ENCODE data around the gene CD99L2. TPM values are rescaled to one million over a fixed set of nuclear protein-coding genes. Genes with fewer than 3 reads are reported as not detected.
"Not testable (repeated sequence)": the region's sequence is repeated elsewhere in the genome, so short reads cannot be mapped to it uniquely, and the experiment has no call there.

Gene CD99L2
- total RNA-seq, 2 donors from 2014 or later, result 75.6 to 83.8 TPM

DNA sequence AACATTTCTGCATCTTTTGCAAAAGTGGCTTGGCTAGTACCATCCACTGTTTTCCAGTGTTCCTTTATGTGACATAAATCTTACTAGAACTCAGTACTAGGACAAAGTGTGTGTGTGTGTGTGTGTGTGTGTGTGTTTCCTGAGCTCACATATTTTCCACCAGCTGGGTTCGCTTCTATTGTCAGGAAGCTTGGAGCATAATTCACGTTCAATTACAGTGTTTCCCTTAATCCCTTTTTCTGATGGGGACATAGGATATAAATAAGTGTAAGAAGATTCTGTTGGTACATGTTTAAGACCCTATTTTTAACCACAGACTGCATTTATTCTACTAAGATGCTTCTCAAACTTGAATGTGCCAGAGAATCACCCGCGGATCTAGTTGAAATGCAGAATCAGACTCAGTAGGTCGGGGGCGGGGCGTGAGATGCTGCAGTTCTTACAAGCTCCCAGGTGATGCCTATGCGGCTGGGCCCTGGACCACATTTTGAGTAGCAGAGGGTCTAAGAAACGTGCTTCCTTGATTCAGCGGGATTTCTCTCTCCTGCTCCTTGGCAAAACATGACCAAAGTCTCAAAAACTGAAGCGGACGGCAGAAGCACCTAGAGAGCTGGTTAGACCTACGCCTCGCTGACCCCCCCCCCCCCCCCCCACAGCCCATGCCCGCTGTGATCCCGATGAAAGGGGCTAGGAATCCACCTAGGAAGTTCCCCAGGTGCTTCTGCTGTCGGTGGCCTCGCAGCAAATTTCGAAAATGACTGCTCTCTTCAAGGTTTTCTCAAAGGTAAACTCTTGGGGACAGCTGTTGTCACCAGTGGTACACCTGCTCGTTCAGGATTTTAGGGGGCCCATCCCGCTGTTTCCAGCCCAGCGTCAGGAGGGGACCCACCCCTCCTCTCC is 797 bp downstream of the CD99L2 start:
- TF ChIP-seq, protein P1, sequence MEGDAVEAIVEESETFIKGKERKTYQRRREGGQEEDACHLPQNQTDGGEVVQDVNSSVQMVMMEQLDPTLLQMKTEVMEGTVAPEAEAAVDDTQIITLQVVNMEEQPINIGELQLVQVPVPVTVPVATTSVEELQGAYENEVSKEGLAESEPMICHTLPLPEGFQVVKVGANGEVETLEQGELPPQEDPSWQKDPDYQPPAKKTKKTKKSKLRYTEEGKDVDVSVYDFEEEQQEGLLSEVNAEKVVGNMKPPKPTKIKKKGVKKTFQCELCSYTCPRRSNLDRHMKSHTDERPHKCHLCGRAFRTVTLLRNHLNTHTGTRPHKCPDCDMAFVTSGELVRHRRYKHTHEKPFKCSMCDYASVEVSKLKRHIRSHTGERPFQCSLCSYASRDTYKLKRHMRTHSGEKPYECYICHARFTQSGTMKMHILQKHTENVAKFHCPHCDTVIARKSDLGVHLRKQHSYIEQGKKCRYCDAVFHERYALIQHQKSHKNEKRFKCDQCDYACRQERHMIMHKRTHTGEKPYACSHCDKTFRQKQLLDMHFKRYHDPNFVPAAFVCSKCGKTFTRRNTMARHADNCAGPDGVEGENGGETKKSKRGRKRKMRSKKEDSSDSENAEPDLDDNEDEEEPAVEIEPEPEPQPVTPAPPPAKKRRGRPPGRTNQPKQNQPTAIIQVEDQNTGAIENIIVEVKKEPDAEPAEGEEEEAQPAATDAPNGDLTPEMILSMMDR (IDR thresholded peaks at IDR 0.05), result no peak
- Histone ChIP-seq H3K4me3 (peak overlapping the region; percentile 83), H3K4me1 (ENCODE audit: control insufficient read depth in 1 of 2, low read depth in 2 of 2) (no peaks in the 10 kb centered on the region), H3K27ac (peak overlapping the region in 1 of 2 donors; percentile 53), H3K36me3 (no peaks in the 10 kb centered on the region), H3K27me3 (replicated peaks; ENCODE audit: insufficient read depth) (no peaks in the 10 kb centered on the region), H3K9me3 (no peaks in the 10 kb centered on the region)
- ATAC-seq (ENCODE audit: insufficient number of reproducible peaks, low FRiP score, low read depth) (no peak), DNase-seq (ENCODE audit: low spot score) (no peak)

DNA sequence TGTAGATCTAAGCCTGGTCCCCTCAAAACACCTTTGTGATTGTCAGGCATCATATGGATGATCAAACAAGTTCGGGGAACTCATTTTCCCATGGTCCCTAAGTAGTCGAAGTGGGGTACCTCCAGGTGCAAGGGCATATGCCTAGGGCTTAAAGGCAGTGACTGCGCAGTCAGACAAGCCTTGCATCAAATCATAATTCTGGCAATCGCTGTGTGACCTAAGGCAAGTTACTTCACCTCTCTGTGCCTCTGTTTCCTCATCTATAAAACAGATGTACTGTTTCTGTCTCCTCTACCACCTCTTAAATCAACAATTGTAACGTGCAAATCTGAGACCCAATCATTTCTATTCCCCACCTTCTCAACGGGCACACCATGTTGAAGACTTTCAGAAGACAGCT is 1.8 kb downstream of the CD99L2 start:
- Histone ChIP-seq H3K4me3 (no peak overlapping the region), H3K4me1 (ENCODE audit: control insufficient read depth in 1 of 2, low read depth in 2 of 2) (no peaks in the 10 kb centered on the region), H3K27me3 (replicated peaks; ENCODE audit: insufficient read depth) (no peaks in the 10 kb centered on the region), H3K36me3 (no peaks in the 10 kb centered on the region), H3K9me3 (no peaks in the 10 kb centered on the region), H3K27ac (no peak overlapping the region)
- TF ChIP-seq, protein P1 (IDR thresholded peaks at IDR 0.05), result no peak
- DNase-seq (ENCODE audit: low spot score), result no peak
- ATAC-seq (ENCODE audit: insufficient number of reproducible peaks, low FRiP score, low read depth), result no peak

DNA sequence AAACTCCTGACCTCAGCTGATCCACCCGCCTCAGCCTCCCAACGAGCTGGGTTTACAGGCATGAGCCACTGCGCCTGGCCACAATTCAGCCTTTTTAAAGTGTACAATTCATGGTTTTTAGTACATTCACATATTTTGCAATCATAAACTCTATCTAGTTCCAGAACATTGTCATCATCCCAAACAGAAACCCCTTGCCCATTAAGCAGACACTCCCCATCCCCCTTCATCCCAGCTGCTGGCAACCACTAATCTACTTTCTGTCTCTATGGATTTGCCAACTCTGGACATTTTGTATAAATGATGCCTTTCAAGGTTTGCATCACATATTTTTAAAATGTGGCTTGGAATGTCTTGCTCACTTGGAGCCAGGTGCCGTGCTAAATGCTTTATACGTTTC is 4.5 kb downstream of the CD99L2 start:
- no peak for ATAC-seq (ENCODE audit: insufficient number of reproducible peaks, low FRiP score, low read depth)

DNA sequence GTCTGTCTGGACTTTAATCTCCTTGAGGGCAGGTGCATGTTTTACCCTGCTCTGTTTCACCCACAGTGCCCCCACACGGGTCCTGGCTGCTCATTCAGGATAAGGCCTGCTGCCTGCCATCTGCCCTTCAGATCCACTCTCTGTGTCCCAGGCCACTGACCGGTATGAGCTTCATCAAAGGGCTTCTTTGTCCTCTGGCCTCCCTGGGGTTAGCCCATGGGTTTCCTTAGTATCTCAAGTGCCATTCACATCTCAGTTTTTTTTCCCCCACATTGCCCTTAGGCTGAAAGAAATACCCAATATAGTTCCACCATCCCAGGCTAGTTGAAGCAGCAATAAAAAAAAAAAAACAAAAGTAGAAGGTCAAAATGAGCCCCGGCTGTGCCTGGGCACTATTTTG is 9.3 kb downstream of the CD99L2 start:
- no peak overlapping the region for H3K27ac ChIP-seq
- ATAC-seq (ENCODE audit: insufficient number of reproducible peaks, low FRiP score, low read depth), result no peak
- TF ChIP-seq, protein P1 (IDR thresholded peaks at IDR 0.05), result no peak

More for the DNA sequence above, 4.5 kb downstream of the CD99L2 start:
- TF ChIP-seq, protein P1 (IDR thresholded peaks at IDR 0.05), result no peak
- H3K9me3 ChIP-seq, result no peaks in the 10 kb centered on the region
- H3K4me3 ChIP-seq, result no peak overlapping the region
- DNase-seq (ENCODE audit: low spot score), result no peak
- no peaks in the 10 kb centered on the region for H3K27me3 ChIP-seq (replicated peaks; ENCODE audit: insufficient read depth)
- H3K27ac ChIP-seq, result no peak overlapping the region
- H3K36me3 ChIP-seq, result no peaks in the 10 kb centered on the region
- no peaks in the 10 kb centered on the region for H3K4me1 ChIP-seq (ENCODE audit: control insufficient read depth in 1 of 2, low read depth in 2 of 2)

DNA sequence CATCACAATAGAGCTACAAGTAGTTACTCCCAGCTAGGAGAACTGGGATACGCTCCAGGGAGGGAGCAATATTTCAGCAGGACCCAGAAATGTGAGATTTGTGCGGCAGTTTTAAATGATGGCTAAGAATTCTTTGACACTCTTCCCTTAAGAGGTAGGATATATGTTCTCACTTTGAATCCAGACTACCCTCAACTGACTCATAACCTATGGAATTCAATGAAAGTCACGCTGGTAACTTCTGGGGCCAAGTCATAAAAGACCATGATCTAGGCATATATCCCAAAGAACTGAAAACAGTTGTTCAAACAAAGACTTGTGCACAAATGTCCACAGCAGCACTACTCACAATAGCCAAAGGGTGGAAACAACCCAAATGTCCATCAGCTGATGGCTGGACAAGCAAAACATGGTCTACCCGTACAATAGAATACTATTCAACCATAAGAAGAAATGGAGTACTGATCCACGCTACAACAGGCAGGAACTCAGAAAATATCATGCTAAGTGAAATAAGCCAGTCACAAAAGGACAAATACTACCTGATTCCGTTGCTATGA is 10.5 kb downstream of the CD99L2 start:
- H3K27me3 ChIP-seq (replicated peaks; ENCODE audit: insufficient read depth), result no peaks in the 10 kb centered on the region
- ATAC-seq (ENCODE audit: insufficient number of reproducible peaks, low FRiP score, low read depth) (no peak), DNase-seq (ENCODE audit: low spot score) (no peak)
- TF ChIP-seq, protein P1 (IDR thresholded peaks at IDR 0.05), result no peak
- no peak overlapping the region for H3K4me3 ChIP-seq
- H3K27ac ChIP-seq, result no peak overlapping the region
- H3K9me3 ChIP-seq, result no peaks in the 10 kb centered on the region
- no peaks in the 10 kb centered on the region for H3K4me1 ChIP-seq (ENCODE audit: control insufficient read depth in 1 of 2, low read depth in 2 of 2)
- no peaks in the 10 kb centered on the region for H3K36me3 ChIP-seq

More for the DNA sequence above, 9.3 kb downstream of the CD99L2 start:
- no peaks in the 10 kb centered on the region for H3K36me3 ChIP-seq
- H3K4me1 ChIP-seq (ENCODE audit: control insufficient read depth in 1 of 2, low read depth in 2 of 2), result no peaks in the 10 kb centered on the region
- DNase-seq (ENCODE audit: low spot score), result no peak
- H3K27me3 ChIP-seq (replicated peaks; ENCODE audit: insufficient read depth), result no peaks in the 10 kb centered on the region
- no peak overlapping the region for H3K4me3 ChIP-seq
- no peaks in the 10 kb centered on the region for H3K9me3 ChIP-seq

DNA sequence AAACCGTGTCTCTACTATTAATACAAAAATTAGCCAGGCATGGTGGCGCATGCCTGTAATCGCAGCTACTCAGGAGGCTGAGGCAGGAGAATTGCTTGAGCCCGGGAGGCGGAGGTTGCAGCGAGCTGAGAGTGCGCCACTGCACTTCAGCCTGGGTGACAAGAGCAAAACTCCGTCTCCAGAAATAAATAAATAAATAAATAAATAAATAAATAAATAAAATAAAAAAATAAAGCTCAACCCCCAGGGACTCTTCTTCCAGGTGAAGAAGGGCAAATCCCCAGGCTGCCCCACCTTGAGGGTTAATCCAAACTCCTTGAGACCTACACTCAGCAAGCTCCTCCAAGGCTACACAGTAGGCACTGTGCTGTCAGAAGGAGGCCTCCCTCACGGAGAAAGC is 11.2 kb downstream of the CD99L2 start:
- not testable (repeated sequence) for DNase-seq (ENCODE audit: low spot score); H3K36me3 ChIP-seq; H3K4me3 ChIP-seq; H3K27ac ChIP-seq; H3K4me1 ChIP-seq (ENCODE audit: control insufficient read depth in 1 of 2, low read depth in 2 of 2); H3K9me3 ChIP-seq; ATAC-seq (ENCODE audit: insufficient number of reproducible peaks, low FRiP score, low read depth); H3K27me3 ChIP-seq (replicated peaks; ENCODE audit: insufficient read depth)

Measured in thoracic aorta (tissue), 2 donors.